HEK293 (cell line): Measurements from ENCODE around the gene PKIG.

Source experiments
- FEZF1 ChIP-seq: fragments of 450-650 bp; formaldehyde crosslinking; IDR thresholded peaks from 2 replicates; pipeline ENCODE4 v1.5.1; 2016; ENCODE audit warnings: missing biosample characterization, missing genetic modification characterization
- HOXC10 ChIP-seq: sonication (generic); formaldehyde crosslinking; IDR thresholded peaks from 2 replicates; pipeline ENCODE4 v1.8.1; 2023; ENCODE audit warnings: mild to moderate bottlenecking, missing genetic modification reagents
- HOXD13 ChIP-seq: sonication (generic); formaldehyde crosslinking; IDR thresholded peaks from 2 replicates; pipeline ENCODE4 v1.8.0; 2022; ENCODE audit warnings: missing genetic modification reagents, borderline replicate concordance
- KLF8 ChIP-seq: fragments of 450-650 bp; formaldehyde crosslinking; IDR thresholded peaks from 2 replicates; pipeline ENCODE4 v1.5.1; 2016; ENCODE audit warnings: missing biosample characterization, missing genetic modification characterization
- SP7 ChIP-seq: fragments of 450-650 bp; formaldehyde crosslinking; IDR thresholded peaks from 2 replicates; pipeline ENCODE4 v1.5.1; 2016; ENCODE audit warnings: missing biosample characterization, missing genetic modification characterization
- ZBTB48 ChIP-seq: fragments of 450-650 bp; formaldehyde crosslinking; IDR thresholded peaks from 2 replicates; pipeline ENCODE4 v1.5.1; 2016; ENCODE audit warnings: missing biosample characterization, missing genetic modification characterization
- ZFP69B ChIP-seq: fragments of 450-650 bp; formaldehyde crosslinking; IDR thresholded peaks from 2 replicates; pipeline ENCODE4 v1.5.1; 2016; ENCODE audit warnings: missing biosample characterization, missing genetic modification characterization
- ZNF138 ChIP-seq: fragments of 450-650 bp; formaldehyde crosslinking; IDR thresholded peaks from 2 replicates; pipeline ENCODE4 v1.5.1; 2016; ENCODE audit warnings: missing biosample characterization, missing genetic modification characterization, borderline replicate concordance
- ZNF157 ChIP-seq: fragments of 450-650 bp; formaldehyde crosslinking; IDR thresholded peaks from 2 replicates; pipeline ENCODE4 v1.5.1; 2016; ENCODE audit warnings: missing biosample characterization, missing genetic modification characterization
- ZNF239 ChIP-seq: fragments of 450-650 bp; formaldehyde crosslinking; IDR thresholded peaks from 2 replicates; pipeline ENCODE4 v1.5.1; 2016; ENCODE audit warnings: missing biosample characterization, missing genetic modification characterization
- ZNF266 ChIP-seq: fragments of 450-650 bp; formaldehyde crosslinking; IDR thresholded peaks from 2 replicates; pipeline ENCODE4 v1.5.1; 2016; ENCODE audit warnings: missing biosample characterization, missing genetic modification characterization, low read depth
- ZNF274 ChIP-seq, 2 experiments: fragments of 200-500 bp in 1 of 2; fragments of 450-650 bp in 1 of 2; sonication (Bioruptor generic) in 1 of 2; formaldehyde crosslinking in 1 of 2; IDR thresholded peaks; 2 replicates each; pipeline versions ENCODE4 v1.5.1 to v1.6.1; 2014 to 2016; ENCODE audit warnings: borderline replicate concordance in 1 of 2, inconsistent platforms in 1 of 2, low read length in 1 of 2, missing biosample characterization in 1 of 2, missing genetic modification characterization in 1 of 2
- ZNF354C ChIP-seq: fragments of 450-650 bp; formaldehyde crosslinking; IDR thresholded peaks from 2 replicates; pipeline ENCODE4 v1.5.1; 2016; ENCODE audit warnings: missing biosample characterization, missing genetic modification characterization, low read depth, borderline replicate concordance
- ZNF426 ChIP-seq: fragments of 450-650 bp; formaldehyde crosslinking; IDR thresholded peaks from 2 replicates; pipeline ENCODE4 v1.5.1; 2017; ENCODE audit warnings: missing biosample characterization, missing genetic modification characterization, mild to moderate bottlenecking, inconsistent platforms, moderate library complexity
- ZNF558 ChIP-seq: fragments of 450-650 bp; formaldehyde crosslinking; IDR thresholded peaks from 2 replicates; pipeline ENCODE4 v1.5.1; 2016; ENCODE audit warnings: missing biosample characterization, missing genetic modification characterization
- ZNF571 ChIP-seq: fragments of 450-650 bp; formaldehyde crosslinking; IDR thresholded peaks from 2 replicates; pipeline ENCODE4 v1.5.0; 2017; ENCODE audit warnings: missing biosample characterization, missing genetic modification characterization
- ZNF768 ChIP-seq: fragments of 450-650 bp; formaldehyde crosslinking; IDR thresholded peaks from 2 replicates; pipeline ENCODE4 v1.5.1; 2018; ENCODE audit warnings: missing biosample characterization, mild to moderate bottlenecking, missing genetic modification characterization
- ZNF791 ChIP-seq: fragments of 450-650 bp; formaldehyde crosslinking; IDR thresholded peaks from 2 replicates; pipeline ENCODE4 v1.5.1; 2016; ENCODE audit warnings: missing biosample characterization, missing genetic modification characterization
- TF ChIP-seq, protein P1 (sequence below): fragments of 450-650 bp; formaldehyde crosslinking; IDR thresholded peaks from 2 replicates; pipeline ENCODE4 v1.5.1; 2016; ENCODE audit warnings: missing biosample characterization, missing genetic modification characterization, borderline replicate concordance
- TF ChIP-seq, protein P2 (sequence below): fragments of 450-650 bp; formaldehyde crosslinking; IDR thresholded peaks from 2 replicates; pipeline ENCODE4 v1.5.1; 2016; ENCODE audit warnings: missing biosample characterization, missing genetic modification characterization
- TF ChIP-seq, protein P3 (sequence below): fragments of 450-650 bp; formaldehyde crosslinking; IDR thresholded peaks from 2 replicates; pipeline ENCODE4 v1.5.1; 2016; ENCODE audit warnings: missing biosample characterization, missing genetic modification characterization
- TF ChIP-seq, protein P4 (sequence below): fragments of 450-650 bp; formaldehyde crosslinking; IDR thresholded peaks from 2 replicates; pipeline ENCODE4 v1.5.1; 2016; ENCODE audit warnings: missing biosample characterization, missing genetic modification characterization
- TF ChIP-seq, protein P5 (sequence below): fragments of 450-650 bp; formaldehyde crosslinking; IDR thresholded peaks from 2 replicates; pipeline ENCODE4 v1.5.1; 2017; ENCODE audit warnings: missing biosample characterization, missing genetic modification characterization

Gene PKIG

DNA sequence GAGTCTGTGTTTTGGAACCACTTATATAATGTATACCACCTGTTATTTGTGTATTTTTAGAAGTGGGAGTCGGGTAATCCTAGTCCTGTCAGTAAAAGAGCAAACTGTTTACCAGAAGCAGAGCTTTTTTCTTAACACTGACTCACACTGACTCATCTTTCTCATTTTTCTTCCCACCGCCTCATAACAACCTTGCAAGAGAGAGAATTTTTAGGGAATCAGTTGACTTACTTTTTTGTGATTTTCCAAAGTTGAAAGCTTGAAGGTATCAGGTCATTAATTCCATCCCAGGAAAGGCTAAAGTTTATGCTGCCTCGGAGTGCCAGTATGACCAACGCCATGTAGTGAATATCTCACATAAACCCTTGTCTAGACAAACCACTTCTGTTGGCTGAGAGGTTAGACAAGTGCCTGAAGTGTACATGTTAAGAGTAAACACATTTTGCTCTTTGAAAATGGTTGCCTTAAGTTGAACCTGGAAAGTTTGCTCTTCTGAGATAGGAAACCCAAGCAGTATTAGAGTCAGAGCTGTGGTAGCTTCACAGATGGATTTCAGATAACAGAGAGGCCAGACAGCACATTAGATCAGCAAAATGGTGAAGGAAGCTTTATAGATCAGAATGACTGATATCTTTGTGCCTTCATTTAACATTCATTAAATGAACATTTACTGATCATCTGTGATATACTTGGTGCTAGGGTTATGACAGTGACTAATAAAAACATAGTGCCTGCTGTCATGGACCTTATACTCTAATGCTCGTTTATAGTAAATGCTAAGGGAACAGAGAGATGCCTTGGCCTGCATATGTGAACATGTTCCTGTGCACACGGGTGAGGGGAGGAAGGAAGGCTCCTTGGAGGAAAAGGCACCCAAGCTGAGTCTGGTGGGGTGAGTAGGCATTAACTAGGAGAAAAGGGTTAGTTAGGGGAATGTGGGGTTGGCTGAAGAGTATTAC is 29.1 kb upstream of the PKIG start (continued):
- TF ChIP-seq, protein P1, sequence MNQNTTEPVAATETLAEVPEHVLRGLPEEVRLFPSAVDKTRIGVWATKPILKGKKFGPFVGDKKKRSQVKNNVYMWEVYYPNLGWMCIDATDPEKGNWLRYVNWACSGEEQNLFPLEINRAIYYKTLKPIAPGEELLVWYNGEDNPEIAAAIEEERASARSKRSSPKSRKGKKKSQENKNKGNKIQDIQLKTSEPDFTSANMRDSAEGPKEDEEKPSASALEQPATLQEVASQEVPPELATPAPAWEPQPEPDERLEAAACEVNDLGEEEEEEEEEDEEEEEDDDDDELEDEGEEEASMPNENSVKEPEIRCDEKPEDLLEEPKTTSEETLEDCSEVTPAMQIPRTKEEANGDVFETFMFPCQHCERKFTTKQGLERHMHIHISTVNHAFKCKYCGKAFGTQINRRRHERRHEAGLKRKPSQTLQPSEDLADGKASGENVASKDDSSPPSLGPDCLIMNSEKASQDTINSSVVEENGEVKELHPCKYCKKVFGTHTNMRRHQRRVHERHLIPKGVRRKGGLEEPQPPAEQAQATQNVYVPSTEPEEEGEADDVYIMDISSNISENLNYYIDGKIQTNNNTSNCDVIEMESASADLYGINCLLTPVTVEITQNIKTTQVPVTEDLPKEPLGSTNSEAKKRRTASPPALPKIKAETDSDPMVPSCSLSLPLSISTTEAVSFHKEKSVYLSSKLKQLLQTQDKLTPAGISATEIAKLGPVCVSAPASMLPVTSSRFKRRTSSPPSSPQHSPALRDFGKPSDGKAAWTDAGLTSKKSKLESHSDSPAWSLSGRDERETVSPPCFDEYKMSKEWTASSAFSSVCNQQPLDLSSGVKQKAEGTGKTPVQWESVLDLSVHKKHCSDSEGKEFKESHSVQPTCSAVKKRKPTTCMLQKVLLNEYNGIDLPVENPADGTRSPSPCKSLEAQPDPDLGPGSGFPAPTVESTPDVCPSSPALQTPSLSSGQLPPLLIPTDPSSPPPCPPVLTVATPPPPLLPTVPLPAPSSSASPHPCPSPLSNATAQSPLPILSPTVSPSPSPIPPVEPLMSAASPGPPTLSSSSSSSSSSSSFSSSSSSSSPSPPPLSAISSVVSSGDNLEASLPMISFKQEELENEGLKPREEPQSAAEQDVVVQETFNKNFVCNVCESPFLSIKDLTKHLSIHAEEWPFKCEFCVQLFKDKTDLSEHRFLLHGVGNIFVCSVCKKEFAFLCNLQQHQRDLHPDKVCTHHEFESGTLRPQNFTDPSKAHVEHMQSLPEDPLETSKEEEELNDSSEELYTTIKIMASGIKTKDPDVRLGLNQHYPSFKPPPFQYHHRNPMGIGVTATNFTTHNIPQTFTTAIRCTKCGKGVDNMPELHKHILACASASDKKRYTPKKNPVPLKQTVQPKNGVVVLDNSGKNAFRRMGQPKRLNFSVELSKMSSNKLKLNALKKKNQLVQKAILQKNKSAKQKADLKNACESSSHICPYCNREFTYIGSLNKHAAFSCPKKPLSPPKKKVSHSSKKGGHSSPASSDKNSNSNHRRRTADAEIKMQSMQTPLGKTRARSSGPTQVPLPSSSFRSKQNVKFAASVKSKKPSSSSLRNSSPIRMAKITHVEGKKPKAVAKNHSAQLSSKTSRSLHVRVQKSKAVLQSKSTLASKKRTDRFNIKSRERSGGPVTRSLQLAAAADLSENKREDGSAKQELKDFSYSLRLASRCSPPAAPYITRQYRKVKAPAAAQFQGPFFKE, result no peak
- TF ChIP-seq ZFP69B (tag by site-specific recombination) (no peak), ZNF571 (no peak), ZBTB48 (tag by site-specific recombination) (0 out of 2 replicates have a peak, but pooled peaks have one; percentile 40), ZNF138 (no peak), ZNF239 (tag by site-specific recombination) (no peak), ZNF266 (no peak), KLF8 (tag by site-specific recombination) (no peak), ZNF354C (no peak), FEZF1 (peak; percentile 90), ZNF791 (tag by site-specific recombination) (no peak), SP7 (tag by site-specific recombination) (peak; percentile 89), ZNF274 (IDR thresholded peaks at IDR 0.05; ENCODE audit: low read length) (no peak), ZNF274 (tag by site-specific recombination; IDR thresholded peaks at IDR 0.05; ENCODE audit: borderline replicate concordance) (no peak), ZNF426 (tag by site-specific recombination) (no peak), HOXD13 (CRISPR knock-in tag) (no peak), ZNF157 (no peak), ZNF768 (tag by site-specific recombination) (no peak), HOXC10 (CRISPR knock-in tag) (no peak), ZNF558 (tag by site-specific recombination) (0 out of 2 replicates have a peak, but pooled peaks have one; percentile 10)
- TF ChIP-seq, protein P2, sequence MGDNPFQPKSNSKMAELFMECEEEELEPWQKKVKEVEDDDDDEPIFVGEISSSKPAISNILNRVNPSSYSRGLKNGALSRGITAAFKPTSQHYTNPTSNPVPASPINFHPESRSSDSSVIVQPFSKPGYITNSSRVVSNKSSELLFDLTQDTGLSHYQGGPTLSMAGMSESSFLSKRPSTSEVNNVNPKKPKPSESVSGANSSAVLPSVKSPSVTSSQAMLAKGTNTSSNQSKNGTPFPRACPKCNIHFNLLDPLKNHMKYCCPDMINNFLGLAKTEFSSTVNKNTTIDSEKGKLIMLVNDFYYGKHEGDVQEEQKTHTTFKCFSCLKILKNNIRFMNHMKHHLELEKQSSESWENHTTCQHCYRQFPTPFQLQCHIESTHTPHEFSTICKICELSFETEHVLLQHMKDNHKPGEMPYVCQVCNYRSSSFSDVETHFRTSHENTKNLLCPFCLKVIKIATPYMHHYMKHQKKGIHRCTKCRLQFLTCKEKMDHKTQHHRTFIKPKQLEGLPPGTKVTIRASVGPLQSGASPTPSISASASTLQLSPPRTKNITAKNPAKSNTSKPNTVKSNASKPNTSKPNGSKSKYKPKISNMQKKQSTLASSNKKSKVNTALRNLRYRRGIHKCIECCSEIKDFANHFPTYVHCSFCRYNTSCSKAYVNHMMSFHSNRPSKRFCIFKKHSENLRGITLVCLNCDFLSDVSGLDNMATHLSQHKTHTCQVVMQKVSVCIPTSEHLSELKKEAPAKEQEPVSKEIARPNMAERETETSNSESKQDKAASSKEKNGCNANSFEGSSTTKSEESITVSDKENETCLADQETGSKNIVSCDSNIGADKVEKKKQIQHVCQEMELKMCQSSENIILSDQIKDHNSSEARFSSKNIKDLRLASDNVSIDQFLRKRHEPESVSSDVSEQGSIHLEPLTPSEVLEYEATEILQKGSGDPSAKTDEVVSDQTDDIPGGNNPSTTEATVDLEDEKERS (tag by site-specific recombination), result no peak
- TF ChIP-seq, protein P3, sequence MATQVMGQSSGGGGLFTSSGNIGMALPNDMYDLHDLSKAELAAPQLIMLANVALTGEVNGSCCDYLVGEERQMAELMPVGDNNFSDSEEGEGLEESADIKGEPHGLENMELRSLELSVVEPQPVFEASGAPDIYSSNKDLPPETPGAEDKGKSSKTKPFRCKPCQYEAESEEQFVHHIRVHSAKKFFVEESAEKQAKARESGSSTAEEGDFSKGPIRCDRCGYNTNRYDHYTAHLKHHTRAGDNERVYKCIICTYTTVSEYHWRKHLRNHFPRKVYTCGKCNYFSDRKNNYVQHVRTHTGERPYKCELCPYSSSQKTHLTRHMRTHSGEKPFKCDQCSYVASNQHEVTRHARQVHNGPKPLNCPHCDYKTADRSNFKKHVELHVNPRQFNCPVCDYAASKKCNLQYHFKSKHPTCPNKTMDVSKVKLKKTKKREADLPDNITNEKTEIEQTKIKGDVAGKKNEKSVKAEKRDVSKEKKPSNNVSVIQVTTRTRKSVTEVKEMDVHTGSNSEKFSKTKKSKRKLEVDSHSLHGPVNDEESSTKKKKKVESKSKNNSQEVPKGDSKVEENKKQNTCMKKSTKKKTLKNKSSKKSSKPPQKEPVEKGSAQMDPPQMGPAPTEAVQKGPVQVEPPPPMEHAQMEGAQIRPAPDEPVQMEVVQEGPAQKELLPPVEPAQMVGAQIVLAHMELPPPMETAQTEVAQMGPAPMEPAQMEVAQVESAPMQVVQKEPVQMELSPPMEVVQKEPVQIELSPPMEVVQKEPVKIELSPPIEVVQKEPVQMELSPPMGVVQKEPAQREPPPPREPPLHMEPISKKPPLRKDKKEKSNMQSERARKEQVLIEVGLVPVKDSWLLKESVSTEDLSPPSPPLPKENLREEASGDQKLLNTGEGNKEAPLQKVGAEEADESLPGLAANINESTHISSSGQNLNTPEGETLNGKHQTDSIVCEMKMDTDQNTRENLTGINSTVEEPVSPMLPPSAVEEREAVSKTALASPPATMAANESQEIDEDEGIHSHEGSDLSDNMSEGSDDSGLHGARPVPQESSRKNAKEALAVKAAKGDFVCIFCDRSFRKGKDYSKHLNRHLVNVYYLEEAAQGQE (tag by site-specific recombination), result no peak
- TF ChIP-seq, protein P4, sequence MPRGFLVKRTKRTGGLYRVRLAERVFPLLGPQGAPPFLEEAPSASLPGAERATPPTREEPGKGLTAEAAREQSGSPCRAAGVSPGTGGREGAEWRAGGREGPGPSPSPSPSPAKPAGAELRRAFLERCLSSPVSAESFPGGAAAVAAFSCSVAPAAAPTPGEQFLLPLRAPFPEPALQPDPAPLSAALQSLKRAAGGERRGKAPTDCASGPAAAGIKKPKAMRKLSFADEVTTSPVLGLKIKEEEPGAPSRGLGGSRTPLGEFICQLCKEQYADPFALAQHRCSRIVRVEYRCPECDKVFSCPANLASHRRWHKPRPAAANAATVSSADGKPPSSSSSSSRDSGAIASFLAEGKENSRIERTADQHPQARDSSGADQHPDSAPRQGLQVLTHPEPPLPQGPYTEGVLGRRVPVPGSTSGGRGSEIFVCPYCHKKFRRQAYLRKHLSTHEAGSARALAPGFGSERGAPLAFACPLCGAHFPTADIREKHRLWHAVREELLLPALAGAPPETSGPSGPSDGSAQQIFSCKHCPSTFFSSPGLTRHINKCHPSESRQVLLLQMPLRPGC (tag by site-specific recombination), result no peak; the same call in 1 of the 2 replicates
- TF ChIP-seq, protein P5, sequence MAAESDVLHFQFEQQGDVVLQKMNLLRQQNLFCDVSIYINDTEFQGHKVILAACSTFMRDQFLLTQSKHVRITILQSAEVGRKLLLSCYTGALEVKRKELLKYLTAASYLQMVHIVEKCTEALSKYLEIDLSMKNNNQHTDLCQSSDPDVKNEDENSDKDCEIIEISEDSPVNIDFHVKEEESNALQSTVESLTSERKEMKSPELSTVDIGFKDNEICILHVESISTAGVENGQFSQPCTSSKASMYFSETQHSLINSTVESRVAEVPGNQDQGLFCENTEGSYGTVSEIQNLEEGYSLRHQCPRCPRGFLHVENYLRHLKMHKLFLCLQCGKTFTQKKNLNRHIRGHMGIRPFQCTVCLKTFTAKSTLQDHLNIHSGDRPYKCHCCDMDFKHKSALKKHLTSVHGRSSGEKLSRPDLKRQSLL (tag by site-specific recombination), result no peak
